Neural progenitor cell (in vitro differentiated cells): ENCODE measurements around the gene WNT8A. TPM values are rescaled to one million over a fixed set of nuclear protein-coding genes. Genes with fewer than 3 reads are reported as not detected.
"Not testable (repeated sequence)": the region's sequence is repeated elsewhere in the genome, so short reads cannot be mapped to it uniquely, and the experiment has no call there.

Source experiments
- DNase-seq: peaks from one replicate; pipeline ENCODE4 v3.0.0-alpha.2; 2016; ENCODE audit warnings: low spot score
- H2AFZ ChIP-seq: fragments of 200-600 bp; sonication (generic); replicated peaks from 2 replicates; pipeline ENCODE4 v1.6.1; 2016; ENCODE audit warnings: antibody characterized with exemption
- H3F3A ChIP-seq: fragments of 200-600 bp; sonication (generic); 2 replicates; pipeline ENCODE4 v1.6.1; 2016; ENCODE audit warnings: antibody characterized with exemption, low read depth
- H3K27ac ChIP-seq: fragments of 200-600 bp; sonication (generic); 2 replicates; pipeline ENCODE4 v1.5.1; 2016; ENCODE audit warnings: mild to moderate bottlenecking
- H3K27me3 ChIP-seq: fragments of 200-600 bp; sonication (generic); 2 replicates; pipeline ENCODE4 v1.6.1; 2016; ENCODE audit warnings: mild to moderate bottlenecking, moderate library complexity
- H3K36me3 ChIP-seq: fragments of 200-600 bp; sonication (generic); 2 replicates; pipeline ENCODE4 v1.5.1; 2016
- H3K4me1 ChIP-seq: fragments of 200-600 bp; sonication (generic); 2 replicates; pipeline ENCODE4 v1.6.1; 2016; ENCODE audit warnings: mixed run types
- H3K4me2 ChIP-seq: fragments of 200-600 bp; sonication (generic); 2 replicates; pipeline ENCODE4 v1.6.1; 2016
- H3K4me3 ChIP-seq: fragments of 200-600 bp; sonication (generic); 2 replicates; pipeline ENCODE4 v1.5.1; 2016
- H3K79me2 ChIP-seq: fragments of 200-600 bp; sonication (generic); 2 replicates; pipeline ENCODE4 v1.6.1; 2016; ENCODE audit warnings: low read depth
- H3K9ac ChIP-seq: fragments of 200-600 bp; sonication (generic); 2 replicates; pipeline ENCODE4 v1.6.1; 2016
- H3K9me3 ChIP-seq: fragments of 200-600 bp; sonication (generic); 2 replicates; pipeline ENCODE4 v1.5.1; 2016; ENCODE audit warnings: low read depth
- H4K20me1 ChIP-seq: fragments of 200-600 bp; sonication (generic); 2 replicates; pipeline ENCODE4 v1.6.1; 2016; ENCODE audit warnings: low read depth
- H3K27ac Mint-ChIP-seq: 3 replicates; pipeline ENCODE4 v1.8.0; 2021; ENCODE audit warnings: mixed read lengths
- H3K27me3 Mint-ChIP-seq: 2 replicates; pipeline ENCODE4 v1.8.0; 2022; ENCODE audit warnings: low read depth, mild to moderate bottlenecking, inconsistent platforms, moderate library complexity, mixed read lengths; ENCODE audit not compliant: insufficient read depth
- H3K36me3 Mint-ChIP-seq: 3 replicates; pipeline ENCODE4 v1.8.0; 2021; ENCODE audit warnings: mixed read lengths
- H3K4me1 Mint-ChIP-seq: 3 replicates; pipeline ENCODE4 v1.8.0; 2021; ENCODE audit warnings: mixed read lengths
- H3K4me3 Mint-ChIP-seq: 3 replicates; pipeline ENCODE4 v1.8.0; 2021; ENCODE audit warnings: mild to moderate bottlenecking, moderate library complexity, mixed read lengths
- H3K9me3 Mint-ChIP-seq: 3 replicates; pipeline ENCODE4 v1.8.0; 2020; ENCODE audit warnings: mixed read lengths
- CTCF ChIP-seq: fragments of 200-600 bp; sonication (generic); IDR thresholded peaks from 2 replicates; pipeline ENCODE4 v1.5.1; 2017; ENCODE audit warnings: antibody characterized with exemption, mild to moderate bottlenecking
- EZH2 ChIP-seq: fragments of 200-600 bp; sonication (generic); IDR thresholded peaks from 2 replicates; pipeline ENCODE4 v1.6.1; 2017; ENCODE audit warnings: antibody characterized with exemption, mild to moderate bottlenecking, moderate library complexity
- EZH2phosphoT487 ChIP-seq: fragments of 200-600 bp; sonication (generic); IDR thresholded peaks from 2 replicates; pipeline ENCODE4 v1.6.1; 2017; ENCODE audit warnings: antibody characterized with exemption
- total RNA-seq: library from RNA; depleted of rRNA; stranded (reverse); fragments of >200 nt; gene quantifications from 2 replicates; pipeline ENCODE4 v1.2.3, GENCODE V29; 2015; ENCODE audit warnings: low replicate concordance

Gene WNT8A
- total RNA-seq, 1 donor from 2014 or later, result not detected

GRCh38 chr5:138068742-138069600 is 14.9 kb upstream of the WNT8A start:
- TF ChIP-seq EZH2phosphoT487, result no peak
- peak; percentile 67 for TF ChIP-seq CTCF
- Histone ChIP-seq H2AFZ (no peak overlapping the region), H4K20me1 (no peaks in the 10 kb centered on the region), H3K27ac (no peak overlapping the region), H3K4me2 (no peak overlapping the region), H3K79me2 (no peaks in the 10 kb centered on the region), H3K9me3 (no peaks in the 10 kb centered on the region), H3K4me3 (no peak overlapping the region), H3K36me3 (no peaks in the 10 kb centered on the region), H3K9ac (no peak overlapping the region), H3F3A (no peaks in the 10 kb centered on the region), H3K27me3 (no peaks in the 10 kb centered on the region), H3K4me1 (no peaks in the 10 kb centered on the region)
- Mint-ChIP-seq H3K4me3 (no peak overlapping the region), H3K36me3 (no peaks in the 10 kb centered on the region), H3K27me3 (no peaks in the 10 kb centered on the region), H3K27ac (no peak overlapping the region), H3K4me1 (no peaks in the 10 kb centered on the region), H3K9me3 (peaks cover 8% of the 10 kb centered on the region)
- DNase-seq, result peak; percentile 54

GRCh38 chr5:138070026-138070425 is 13.8 kb upstream of the WNT8A start:
- H3K36me3 ChIP-seq, H3K4me2 ChIP-seq, H3K27ac Mint-ChIP-seq, H3K4me3 ChIP-seq, H3K9me3 Mint-ChIP-seq, H3K27me3 ChIP-seq, H3K4me1 ChIP-seq, H3K4me3 Mint-ChIP-seq, H2AFZ ChIP-seq, H3K4me1 Mint-ChIP-seq, H3K9me3 ChIP-seq, H3K27ac ChIP-seq, DNase-seq, H3K27me3 Mint-ChIP-seq, H3K79me2 ChIP-seq, H3K36me3 Mint-ChIP-seq, H4K20me1 ChIP-seq, H3F3A ChIP-seq, H3K9ac ChIP-seq: not testable (repeated sequence)

- no peaks in the 10 kb centered on the region for H4K20me1 ChIP-seq
- Mint-ChIP-seq H3K27me3 (no peaks in the 10 kb centered on the region), H3K4me3 (no peak overlapping the region), H3K9me3 (no peaks in the 10 kb centered on the region), H3K27ac (no peak overlapping the region), H3K4me1 (peaks cover 12% of the 10 kb centered on the region), H3K36me3 (no peaks in the 10 kb centered on the region)
- TF ChIP-seq EZH2, result no peak
- peak; percentile 88 for TF ChIP-seq CTCF
- no peaks in the 10 kb centered on the region for H3K79me2 ChIP-seq
- peak overlapping the region; percentile 10 for H2AFZ ChIP-seq
- H3F3A ChIP-seq, result peaks cover 39% of the 10 kb centered on the region
- H3K4me3 ChIP-seq, result no peak overlapping the region
- H3K27ac ChIP-seq, result no peak overlapping the region
- no peaks in the 10 kb centered on the region for H3K27me3 ChIP-seq
- peak; percentile 84 for DNase-seq
- H3K4me1 ChIP-seq, result peaks cover 29% of the 10 kb centered on the region
- H3K9ac ChIP-seq, result no peak overlapping the region
- peak overlapping the region; percentile 58 for H3K4me2 ChIP-seq
- H3K36me3 ChIP-seq, result no peaks in the 10 kb centered on the region
- H3K9me3 ChIP-seq, result no peaks in the 10 kb centered on the region
Observed at GRCh38 chr5:138077064-138077696, 6.7 kb upstream of the WNT8A start.
